HFFc6 (cell line): ENCODE data around the gene MT1F. TPM values are rescaled to one million over a fixed set of nuclear protein-coding genes. Genes with fewer than 3 reads are reported as not detected.

Source experiments
- DNase-seq: peaks from one replicate; pipeline ENCODE4 v3.0.0-alpha.2; 2018
- H3K27ac Mint-ChIP-seq: 2 replicates; pipeline ENCODE4 v1.8.0; 2020; ENCODE audit warnings: mild to moderate bottlenecking, mixed read lengths
- H3K27me3 Mint-ChIP-seq: 2 replicates; pipeline ENCODE4 v1.8.0; 2021; ENCODE audit warnings: mild to moderate bottlenecking, moderate library complexity, mixed read lengths; ENCODE audit not compliant: insufficient read depth
- H3K36me3 Mint-ChIP-seq: 2 replicates; pipeline ENCODE4 v1.8.0; 2021; ENCODE audit warnings: low read depth, mixed read lengths
- H3K4me1 Mint-ChIP-seq: 2 replicates; pipeline ENCODE4 v1.8.0; 2020; ENCODE audit warnings: low read depth, mixed read lengths
- H3K4me3 Mint-ChIP-seq: 2 replicates; pipeline ENCODE4 v1.8.0; 2020; ENCODE audit warnings: mild to moderate bottlenecking, moderate library complexity, mixed read lengths
- H3K9me3 Mint-ChIP-seq: 2 replicates; pipeline ENCODE4 v1.8.0; 2020; ENCODE audit warnings: mild to moderate bottlenecking, mixed read lengths
- total RNA-seq, 6 experiments: library from RNA; stranded (reverse); fragmentation: NEBNext Ultra II Directional; extraction: Animal tissue kit (Norgen Biotek cat#: 25700); gene quantifications; 2 replicates in 1 of 6; 3 replicates in 5 of 6; pipeline ENCODE4 v1.2.3, GENCODE V29; 2021
- TF ChIP-seq, protein P1 (sequence below): fragments of 200-600 bp; sonication (generic); IDR thresholded peaks from 2 replicates; pipeline ENCODE4 v1.5.0; 2021; ENCODE audit warnings: antibody characterized with exemption, mild to moderate bottlenecking

MT1F gene
- total RNA-seq, 6 experiments from 2014 or later: not detected

DNA sequence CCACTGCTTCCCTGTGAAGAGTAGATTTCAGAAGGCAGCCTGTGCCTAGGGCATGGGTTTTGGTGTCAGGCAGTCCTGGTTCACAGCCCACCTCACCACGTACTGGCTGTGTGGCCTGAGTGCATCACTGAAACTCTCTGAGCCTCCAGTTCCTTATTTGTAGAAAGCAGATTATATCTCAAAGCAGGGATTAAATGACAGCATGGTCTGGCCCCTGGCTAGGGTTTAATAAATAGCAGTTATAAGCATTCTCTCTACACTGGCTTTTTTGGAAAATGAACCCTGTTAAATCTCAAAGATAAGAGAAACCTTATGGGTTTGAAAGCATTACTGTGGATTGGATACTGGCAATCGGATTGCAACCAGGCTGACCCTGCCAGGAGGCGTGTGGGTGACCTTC, 28.2 kb upstream of the MT1F start:
- Mint-ChIP-seq H3K9me3 (no peaks in the 10 kb centered on the region), H3K4me3 (no peak overlapping the region), H3K27me3 (peaks cover 14% of the 10 kb centered on the region), H3K27ac (no peak overlapping the region), H3K36me3 (peaks cover 18% of the 10 kb centered on the region; the same call in 1 of the 2 replicates), H3K4me1 (peaks cover 38% of the 10 kb centered on the region)
- DNase-seq: no peak
- TF ChIP-seq, protein P1, sequence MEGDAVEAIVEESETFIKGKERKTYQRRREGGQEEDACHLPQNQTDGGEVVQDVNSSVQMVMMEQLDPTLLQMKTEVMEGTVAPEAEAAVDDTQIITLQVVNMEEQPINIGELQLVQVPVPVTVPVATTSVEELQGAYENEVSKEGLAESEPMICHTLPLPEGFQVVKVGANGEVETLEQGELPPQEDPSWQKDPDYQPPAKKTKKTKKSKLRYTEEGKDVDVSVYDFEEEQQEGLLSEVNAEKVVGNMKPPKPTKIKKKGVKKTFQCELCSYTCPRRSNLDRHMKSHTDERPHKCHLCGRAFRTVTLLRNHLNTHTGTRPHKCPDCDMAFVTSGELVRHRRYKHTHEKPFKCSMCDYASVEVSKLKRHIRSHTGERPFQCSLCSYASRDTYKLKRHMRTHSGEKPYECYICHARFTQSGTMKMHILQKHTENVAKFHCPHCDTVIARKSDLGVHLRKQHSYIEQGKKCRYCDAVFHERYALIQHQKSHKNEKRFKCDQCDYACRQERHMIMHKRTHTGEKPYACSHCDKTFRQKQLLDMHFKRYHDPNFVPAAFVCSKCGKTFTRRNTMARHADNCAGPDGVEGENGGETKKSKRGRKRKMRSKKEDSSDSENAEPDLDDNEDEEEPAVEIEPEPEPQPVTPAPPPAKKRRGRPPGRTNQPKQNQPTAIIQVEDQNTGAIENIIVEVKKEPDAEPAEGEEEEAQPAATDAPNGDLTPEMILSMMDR: no peak

DNA sequence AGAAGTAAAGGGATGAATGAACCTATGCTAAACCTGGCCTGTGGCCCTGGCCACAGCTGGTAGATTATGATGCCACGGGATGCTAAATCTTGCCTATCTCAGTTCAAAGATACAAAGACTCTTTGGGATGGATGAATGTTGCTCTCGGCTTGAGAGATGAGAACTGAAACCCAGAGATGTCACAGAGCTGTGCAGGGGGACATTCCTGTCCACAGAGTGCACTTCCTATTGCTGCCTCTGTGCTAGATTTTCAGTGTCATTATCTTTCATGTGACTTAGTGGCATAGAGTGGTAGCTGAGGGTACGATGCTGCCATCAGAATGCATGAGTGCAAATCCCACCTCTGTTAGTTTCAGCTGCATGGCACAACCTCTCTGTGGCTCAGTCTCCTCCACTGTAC, 27.6 kb upstream of the MT1F start:
- no peaks in the 10 kb centered on the region for H3K9me3 Mint-ChIP-seq
- no peak overlapping the region for H3K4me3 Mint-ChIP-seq
- TF ChIP-seq, protein P1: no peak
- no peak for DNase-seq
- peaks cover 20% of the 10 kb centered on the region for H3K27me3 Mint-ChIP-seq
- no peak overlapping the region for H3K27ac Mint-ChIP-seq
- peaks cover 39% of the 10 kb centered on the region for H3K4me1 Mint-ChIP-seq
- H3K36me3 Mint-ChIP-seq: peaks cover 18% of the 10 kb centered on the region; the same call in 1 of the 2 replicates

DNA sequence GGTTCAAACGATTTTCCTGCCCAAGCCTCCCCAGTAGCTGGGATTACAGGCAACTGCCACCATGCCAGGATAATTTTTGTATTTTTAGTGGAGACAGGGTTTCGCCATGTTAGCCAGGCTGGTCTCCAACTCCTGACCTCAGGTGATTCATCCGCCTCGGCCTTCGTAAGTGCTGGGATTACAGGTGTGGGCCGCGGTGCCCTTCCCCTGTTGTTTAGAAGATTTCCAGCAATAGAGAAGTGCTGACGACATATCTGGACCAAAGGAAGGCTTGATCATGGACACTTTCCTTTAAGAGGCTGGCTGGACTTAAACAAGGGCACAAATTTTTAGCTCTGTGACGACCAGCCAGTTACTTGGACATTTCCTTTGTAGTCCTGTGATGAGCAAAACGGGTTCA, 26.6 kb upstream of the MT1F start:
- Mint-ChIP-seq H3K4me1 (peaks cover 32% of the 10 kb centered on the region), H3K4me3 (no peak overlapping the region), H3K27me3 (peaks cover 23% of the 10 kb centered on the region), H3K27ac (no peak overlapping the region), H3K36me3 (peaks cover 12% of the 10 kb centered on the region; the same call in 1 of the 2 replicates), H3K9me3 (no peaks in the 10 kb centered on the region)
- TF ChIP-seq, protein P1: no peak
- no peak for DNase-seq

DNA sequence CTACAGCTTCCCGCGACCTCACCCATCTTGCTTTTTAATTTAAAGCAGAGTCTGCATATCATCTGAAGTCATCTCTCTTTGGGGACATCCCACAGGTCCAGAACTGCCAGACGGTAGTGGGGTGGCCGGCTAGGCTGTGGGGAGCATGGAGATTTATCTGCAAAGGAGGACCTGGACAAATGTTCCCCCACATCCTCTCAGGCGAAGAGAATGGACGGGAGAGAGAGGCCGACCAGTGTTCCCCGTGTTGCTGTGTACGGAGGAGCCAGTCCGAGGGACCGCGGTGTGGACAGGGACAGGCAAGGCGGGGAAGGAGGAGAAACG, 26.0 kb upstream of the MT1F start:
- Mint-ChIP-seq H3K36me3 (peaks cover 6% of the 10 kb centered on the region; the same call in 1 of the 2 replicates), H3K27ac (no peak overlapping the region), H3K4me1 (peaks cover 29% of the 10 kb centered on the region), H3K4me3 (peak overlapping the region; percentile 84), H3K9me3 (no peaks in the 10 kb centered on the region), H3K27me3 (peaks cover 28% of the 10 kb centered on the region)
- no peak for DNase-seq
- TF ChIP-seq, protein P1: no peak

DNA sequence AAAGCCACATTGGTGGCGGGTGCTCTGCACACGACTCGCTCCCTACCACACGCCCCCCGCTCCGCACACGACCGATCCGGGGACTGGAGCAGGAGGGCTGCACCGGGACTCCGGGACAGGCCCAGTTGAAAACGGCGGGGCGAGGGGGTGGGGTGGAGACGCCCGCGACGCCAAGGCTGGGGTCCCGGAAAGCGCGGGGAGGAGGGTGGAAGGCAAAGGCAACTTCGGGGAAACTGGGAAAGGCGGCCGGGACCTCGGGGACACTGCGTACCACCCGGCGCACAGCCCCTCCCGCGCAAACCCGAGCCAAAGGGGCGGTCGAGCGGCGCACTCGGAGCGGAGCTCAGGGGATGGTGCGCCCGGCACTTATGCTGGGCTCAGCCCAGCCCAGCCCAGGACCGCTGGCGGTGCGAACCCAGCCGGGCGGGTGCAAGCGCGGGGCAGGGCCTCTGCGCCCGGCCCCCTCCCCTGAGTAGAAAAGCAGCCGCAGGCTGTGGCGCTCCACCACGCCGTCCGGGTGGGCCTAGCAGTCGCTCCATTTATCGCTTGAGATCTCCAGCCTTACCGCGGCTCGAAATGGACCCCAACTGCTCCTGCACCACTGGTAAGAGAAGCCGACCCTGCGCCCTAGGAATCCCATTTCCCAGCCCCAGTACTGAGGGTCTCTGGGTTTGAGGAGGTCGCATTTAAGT, 25.5 kb upstream of the MT1F start, which contains the start of gene MT1M:
MT1M (plus strand) TSS at position 504 of the 692 bp plus-strand sequence; CDS start at position 577, 73 bp downstream.
- peaks cover under 1% of the 10 kb centered on the region; the same call in 1 of the 2 replicates for H3K36me3 Mint-ChIP-seq
- peak within 1 kb of the TSS; percentile 84 for H3K4me3 Mint-ChIP-seq
- TF ChIP-seq, protein P1: no peak
- DNase-seq: no peak
- H3K27ac Mint-ChIP-seq: no peak within 1 kb of the TSS
- H3K27me3 Mint-ChIP-seq: peaks cover 33% of the 10 kb centered on the region
- peaks cover 24% of the 10 kb centered on the region for H3K4me1 Mint-ChIP-seq
- no peaks in the 10 kb centered on the region for H3K9me3 Mint-ChIP-seq
